T-helper 1 cell treated with Interleukin-12 subunit alpha and Interleukin-12 subunit beta and Interleukin-4 antibody, amounts not matched to agents 30 ng/mL and 1 ng/mL, for 36 hours (primary cell): Measurements from ENCODE around the gene HARS1. TPM values are rescaled to one million over a fixed set of nuclear protein-coding genes. Genes with fewer than 3 reads are reported as not detected.
"Not testable (repeated sequence)": the region's sequence is repeated elsewhere in the genome, so short reads cannot be mapped to it uniquely, and the experiment has no call there.

Experiments
- intact Hi-C: fragments of 100-400 bp; cut with micrococcal nuclease; formaldehyde crosslinking; loops from one replicate; pipeline ENCODE4 v1.15.1; 2024
- total RNA-seq: library from RNA; stranded (reverse); gene quantifications from 2 replicates; pipeline ENCODE4 v1.2.3, GENCODE V29; 2022

HARS1 gene
- total RNA-seq, 1 donor from 2014 or later, result 96.9 TPM

GRCh38 chr5:140637371-140638100, 53.6 kb downstream of the HARS1 start:
- intact Hi-C loops, result loop anchor here (2.0 to 5.0 kb wide), 4 partner anchors 53 to 529 kb away; partner anchors contain the start of genes HARS1 and HARS2

GRCh38 chr5:140635291-140636257, 55.6 kb downstream of the HARS1 start:
- intact Hi-C loops, result loop anchor here (1.0 to 5.0 kb wide), 8 partner anchors 29 to 272 kb away; partner anchors contain the start of genes ANKHD1, APBB3, EIF4EBP3 and SLC35A4

DNA sequence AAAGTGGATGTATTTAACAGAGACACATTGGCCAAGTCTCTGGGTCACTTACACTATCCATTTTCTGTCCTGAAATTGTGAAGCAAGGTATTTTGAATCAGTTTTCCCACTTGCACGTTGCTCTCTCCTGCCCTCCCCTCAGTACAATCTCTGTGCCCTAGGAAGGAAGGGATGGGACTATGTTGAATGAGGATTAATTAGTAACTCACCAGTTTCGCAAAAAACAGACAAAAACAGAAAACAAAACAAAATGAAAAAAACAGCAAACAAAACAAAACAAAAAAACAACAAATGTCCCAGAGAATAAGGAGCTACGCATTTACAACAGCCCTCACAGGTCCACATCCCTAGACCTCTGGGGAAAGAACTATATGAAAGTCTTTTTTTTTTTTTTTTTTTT, 57.1 kb downstream of the HARS1 start:
- intact Hi-C loops, result no loop called here

DNA sequence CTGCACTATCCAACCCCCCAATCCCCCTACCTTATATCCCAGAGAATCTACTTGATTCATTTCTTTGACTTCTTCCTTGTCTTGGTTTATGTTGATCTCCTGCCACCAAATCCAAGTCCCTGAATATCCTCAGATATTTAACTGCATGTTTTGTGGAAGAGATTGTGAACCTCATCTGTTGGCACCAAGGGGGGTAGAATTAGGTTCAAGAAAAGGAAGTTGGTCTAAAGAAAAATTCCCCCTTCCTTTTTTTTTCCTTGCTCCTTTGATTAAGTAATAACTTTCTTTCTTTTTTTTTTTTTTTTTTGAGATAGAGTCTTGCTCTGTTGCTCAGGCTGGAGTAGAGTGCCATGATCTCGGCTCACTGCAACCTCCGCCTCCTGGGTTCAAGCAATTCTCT, 57.7 kb downstream of the HARS1 start:
- intact Hi-C loops, result no loop called here

GRCh38 chr5:140633021-140633471, 58.1 kb downstream of the HARS1 start, which contains the start of gene CD14:
TSS of gene CD14 (minus strand) at chr5:140633175. CDS start at chr5:140633071, 104 bp downstream.
- intact Hi-C loops, result no loop called here

DNA sequence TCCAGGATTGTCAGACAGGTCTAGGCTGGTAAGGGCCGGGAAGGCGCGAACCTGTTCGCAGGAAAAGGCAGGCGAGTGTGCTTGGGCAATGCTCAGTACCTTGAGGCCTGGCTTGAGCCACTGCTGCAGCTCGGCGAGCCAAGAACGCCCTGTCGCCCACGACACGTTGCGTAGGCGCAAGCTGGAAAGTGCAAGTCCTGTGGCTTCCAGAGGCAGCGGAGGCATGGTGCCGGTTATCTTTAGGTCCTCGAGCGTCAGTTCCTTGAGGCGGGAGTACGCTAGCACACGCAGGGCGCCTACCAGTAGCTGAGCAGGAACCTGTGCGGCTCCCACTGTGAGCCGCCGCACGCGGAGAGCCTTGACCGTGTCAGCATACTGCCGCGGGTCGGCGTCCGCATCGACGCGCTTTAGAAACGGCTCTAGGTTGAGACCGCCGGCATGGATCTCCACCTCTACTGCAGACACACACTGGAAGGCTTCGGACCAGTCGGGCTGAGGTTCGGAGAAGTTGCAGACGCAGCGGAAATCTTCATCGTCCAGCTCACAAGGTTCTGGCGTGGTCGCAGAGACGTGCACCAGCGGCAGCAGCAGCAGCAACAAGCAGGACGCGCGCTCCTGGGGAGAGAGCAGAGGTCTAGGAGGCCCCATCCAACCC, 58.7 kb downstream of the HARS1 start:
- intact Hi-C loops, result loop anchor here (1.0 kb wide), 1 partner anchor 63 kb away; no protein-coding TSS in a partner anchor

GRCh38 chr5:140631831-140632365, 59.3 kb downstream of the HARS1 start:
- intact Hi-C loops, result loop anchor here (1.0 kb wide), 1 partner anchor 63 kb away; no protein-coding TSS in a partner anchor

DNA sequence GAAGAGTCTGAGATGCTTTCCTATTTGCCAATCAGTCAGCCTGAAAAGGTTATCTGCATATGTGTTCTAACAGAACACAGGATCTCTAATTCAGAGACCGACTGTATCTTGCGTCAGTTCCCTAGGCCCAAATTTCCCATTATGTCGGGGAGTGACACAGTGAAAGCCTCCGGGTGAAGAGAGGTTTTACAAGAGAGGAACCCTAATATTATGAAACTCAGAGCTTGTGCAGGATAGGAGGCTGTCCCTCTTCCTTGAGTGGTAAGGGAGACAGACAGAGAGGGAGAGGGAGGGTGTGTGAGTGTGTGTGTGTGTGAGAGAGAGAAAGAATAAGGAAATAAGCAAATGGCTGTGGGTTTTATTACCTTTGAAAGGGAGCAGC, 60.1 kb downstream of the HARS1 start:
- intact Hi-C loops, result no loop called here

DNA sequence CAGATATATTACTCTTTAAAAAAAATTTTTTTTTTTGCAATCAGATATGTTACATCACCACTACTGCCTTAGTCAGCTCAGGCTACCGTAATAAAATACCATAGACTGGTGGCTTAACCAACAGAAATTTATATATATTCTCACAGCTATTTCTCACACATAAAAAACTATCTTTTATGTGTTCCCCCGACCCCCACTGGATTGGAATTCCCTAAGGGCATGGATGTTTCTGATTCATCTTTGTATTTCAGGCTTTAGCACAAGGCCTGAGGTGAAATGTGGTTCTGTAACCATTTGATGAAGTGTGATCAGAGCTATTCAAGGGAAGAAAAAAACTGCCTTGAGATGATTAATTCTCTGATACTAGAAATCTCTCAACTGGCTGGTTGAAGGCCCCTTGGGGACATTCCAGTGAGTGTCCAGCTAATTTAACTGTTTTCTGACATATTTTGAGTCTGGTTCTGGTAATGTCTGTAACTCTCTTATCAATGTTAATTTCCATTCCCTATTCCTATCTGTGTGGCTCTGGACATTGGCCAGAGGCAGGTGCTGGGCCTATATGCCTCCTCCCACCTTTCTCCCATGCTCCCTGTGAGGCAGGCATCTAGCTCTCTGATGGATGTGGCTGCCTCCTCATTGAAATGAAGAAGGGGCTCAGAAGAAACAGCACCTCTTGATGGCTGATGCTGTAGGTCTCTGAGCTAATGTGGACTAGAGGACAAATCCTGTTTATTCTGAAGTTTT, 60.7 kb downstream of the HARS1 start:
- intact Hi-C loops, result no loop called here

GRCh38 chr5:140628711-140629110, 62.5 kb downstream of the HARS1 start:
- intact Hi-C loops, result no loop called here

- intact Hi-C loops, result no loop called here
Measured at GRCh38 chr5:140627972-140628371, 63.2 kb downstream of the HARS1 start.

GRCh38 chr5:140624886-140625285, 66.3 kb downstream of the HARS1 start:
- intact Hi-C loops, result not testable (repeated sequence)

Other genes with a start within 250 kb of the HARS1 start
- gene EIF4EBP3, start 143.7 kb downstream of the HARS1 start, total RNA-seq, result 9.4 and 10.3 TPM in 2 replicates
- 45.2 and 47.9 TPM in 2 replicates for gene SRA1, start 133.9 kb downstream of the HARS1 start, total RNA-seq
- 26.5 and 28.4 TPM in 2 replicates for gene APBB3, start 126.8 kb downstream of the HARS1 start, total RNA-seq
- 87.0 and 96.5 TPM in 2 replicates for gene SLC35A4, start 126.5 kb downstream of the HARS1 start, total RNA-seq
- gene CD14, start 58.2 kb downstream of the HARS1 start, total RNA-seq, result 0.51 and 0.56 TPM in 2 replicates
- gene TMCO6, start 51.9 kb downstream of the HARS1 start, total RNA-seq, result 25.6 and 28.6 TPM in 2 replicates
- gene NDUFA2, start 43.7 kb downstream of the HARS1 start, total RNA-seq, result 67.9 and 72.9 TPM in 2 replicates
- 117 and 120 TPM in 2 replicates for gene IK, start 43.5 kb downstream of the HARS1 start, total RNA-seq
- gene WDR55, start 26.5 kb downstream of the HARS1 start, total RNA-seq, result 33.0 and 35.7 TPM in 2 replicates
- 3.9 and 4.5 TPM in 2 replicates for gene DND1, start 17.8 kb downstream of the HARS1 start, total RNA-seq
- gene HARS2, start 85 bp upstream of the HARS1 start, total RNA-seq, result 32.0 and 34.6 TPM in 2 replicates
- 62.0 and 63.3 TPM in 2 replicates for gene ZMAT2, start 9.1 kb upstream of the HARS1 start, total RNA-seq
- not detected in 2 replicates for gene PCDHA1, start 94.8 kb upstream of the HARS1 start, total RNA-seq
- gene PCDHA2, start 103.5 kb upstream of the HARS1 start, total RNA-seq, result not detected in 2 replicates
- gene PCDHA3, start 109.7 kb upstream of the HARS1 start, total RNA-seq, result not detected in 2 replicates
- not detected in 2 replicates for gene PCDHA4, start 115.7 kb upstream of the HARS1 start, total RNA-seq
- gene PCDHA5, start 130.2 kb upstream of the HARS1 start, total RNA-seq, result not detected in 2 replicates
- gene PCDHA6, start 136.6 kb upstream of the HARS1 start, total RNA-seq, result not detected in 2 replicates
- not detected in 2 replicates for gene PCDHA7, start 142.9 kb upstream of the HARS1 start, total RNA-seq
- gene PCDHA8, start 149.8 kb upstream of the HARS1 start, total RNA-seq, result not detected in 2 replicates
- gene PCDHA9, start 157.0 kb upstream of the HARS1 start, total RNA-seq, result not detected in 2 replicates
- not detected in 2 replicates for gene PCDHA10, start 164.5 kb upstream of the HARS1 start, total RNA-seq
- gene PCDHA11, start 177.6 kb upstream of the HARS1 start, total RNA-seq, result not detected in 2 replicates
- not detected in 2 replicates for gene PCDHA12, start 183.9 kb upstream of the HARS1 start, total RNA-seq
- gene PCDHA13, start 190.8 kb upstream of the HARS1 start, total RNA-seq, result not detected in 2 replicates
- gene PCDHAC1, start 234.9 kb upstream of the HARS1 start, total RNA-seq, result not detected in 2 replicates